A549 (cell line): ENCODE data around the gene EXOC2. TPM values are rescaled to one million over a fixed set of nuclear protein-coding genes. Genes with fewer than 3 reads are reported as not detected.

Experiments
- ATAC-seq, 2 experiments: fragments of 200-7000 bp in 1 of 2; fragments of >200 bp in 1 of 2; cut with Nextera tagmentation in 1 of 2; cut with Tn5 transposase in 1 of 2; 3 replicates each; pipeline versions ENCODE4 v1.8.0 to v1.9.1; 2018 to 2020; ENCODE audit warnings: mild to moderate bottlenecking in 1 of 2, moderate library complexity in 1 of 2
- CTCF ChIA-PET: fragments of 300-600 bp; sonication (Branson Sonifier 250); formaldehyde crosslinking; extraction: SDS; loops from one replicate; lab custom pipeline; 2021; ENCODE audit warnings: antibody characterized with exemption, inconsistent platforms; lab: Yijun Ruan, JAX
- POLR2A ChIA-PET: fragments of 350-600 bp; formaldehyde crosslinking; extraction: SDS; loops from one replicate; lab custom pipeline; 2021; ENCODE audit warnings: antibody characterized with exemption, inconsistent platforms; lab: Yijun Ruan, JAX
- DNase-seq, 2 experiments: peaks; one replicate each; pipeline versions ENCODE4 v3.0.0 to v3.0.0-alpha.2; 2011 to 2016; ENCODE audit warnings: low read depth in 1 of 2, low spot score in 1 of 2
- FAIRE-seq: peaks from 2 replicates; lab custom pipeline; 2011; peaks lifted over from hg19 to GRCh38; lab: Jason Lieb, UNC
- H3K27ac ChIP-seq, 2 experiments: fragments of >200 bp; sonication (Bioruptor Twin); formaldehyde crosslinking; 3 replicates each; pipeline ENCODE4 v1.5.1; 2016 to 2017
- H3K4me1 ChIP-seq: fragments of >200 bp; sonication (Bioruptor Twin); formaldehyde crosslinking; 3 replicates; pipeline ENCODE4 v1.6.1; 2016
- H3K4me2 ChIP-seq: fragments of >200 bp; sonication (Bioruptor Twin); formaldehyde crosslinking; 3 replicates; pipeline ENCODE4 v1.6.1; 2016
- H3K4me3 ChIP-seq: fragments of >200 bp; sonication (Bioruptor Twin); formaldehyde crosslinking; 3 replicates; pipeline ENCODE4 v1.5.1; 2016
- H3K9me3 ChIP-seq: fragments of >200 bp; sonication (Bioruptor Twin); formaldehyde crosslinking; 3 replicates; pipeline ENCODE4 v1.6.1; 2016
- CEBPB ChIP-seq, 2 experiments: fragments of >200 bp in 1 of 2; sonication (Bioruptor Twin) in 1 of 2; formaldehyde crosslinking in 1 of 2; IDR thresholded peaks; 2 replicates each; pipeline ENCODE4 v1.6.1; 2012 to 2016
- CHD4 ChIP-seq: fragments of 200-600 bp; sonication (generic); IDR thresholded peaks from 2 replicates; pipeline ENCODE4 v1.6.1; 2016; ENCODE audit warnings: antibody characterized with exemption, mild to moderate bottlenecking, borderline replicate concordance
- EHF ChIP-seq: fragments of 250-450 bp; sonication (Bioruptor Pico); IDR thresholded peaks from 2 replicates; pipeline ENCODE4 v1.5.0; 2020; ENCODE audit warnings: mild to moderate bottlenecking
- EP300 ChIP-seq, 2 experiments: fragments of >200 bp; sonication (Bioruptor Twin); formaldehyde crosslinking; IDR thresholded peaks; 2 replicates in 1 of 2; 3 replicates in 1 of 2; pipeline ENCODE4 v1.6.1; 2016 to 2017
- ESRRA ChIP-seq: fragments of 150-350 bp; IDR thresholded peaks from 2 replicates; pipeline ENCODE4 v1.6.1; 2014; ENCODE audit warnings: mild to moderate bottlenecking, low read length, borderline replicate concordance
- FOSL2 ChIP-seq, 2 experiments: fragments of 450-650 bp in 1 of 2; fragments of >200 bp in 1 of 2; sonication (Bioruptor Twin) in 1 of 2; formaldehyde crosslinking; IDR thresholded peaks; 2 replicates each; pipeline versions ENCODE4 v1.5.0 to v1.6.1; 2016 to 2020; ENCODE audit warnings: mild to moderate bottlenecking in 1 of 2, moderate library complexity in 1 of 2
- FOXS1 ChIP-seq: fragments of 250-450 bp; sonication (Bioruptor Pico); IDR thresholded peaks from 2 replicates; pipeline ENCODE4 v1.5.0; 2020; ENCODE audit warnings: mild to moderate bottlenecking, moderate library complexity
- HEYL ChIP-seq: fragments of 250-450 bp; sonication (Bioruptor Pico); IDR thresholded peaks from 2 replicates; pipeline ENCODE4 v1.8.0; 2021; ENCODE audit warnings: mild to moderate bottlenecking, moderate library complexity
- HOXB5 ChIP-seq: fragments of 250-450 bp; sonication (Bioruptor Pico); IDR thresholded peaks from 2 replicates; pipeline ENCODE4 v1.5.0; 2020; ENCODE audit warnings: mild to moderate bottlenecking, moderate library complexity
- JUNB ChIP-seq: fragments of >200 bp; sonication (Bioruptor Twin); formaldehyde crosslinking; IDR thresholded peaks from 2 replicates; pipeline ENCODE4 v1.6.1; 2016
- KDM5A ChIP-seq: fragments of 200-600 bp; sonication (generic); IDR thresholded peaks from 2 replicates; pipeline ENCODE4 v1.6.1; 2016; ENCODE audit warnings: antibody characterized with exemption, mild to moderate bottlenecking
- MAFK ChIP-seq: fragments of 450-650 bp; IDR thresholded peaks from 2 replicates; pipeline ENCODE4 v1.6.1; 2014; ENCODE audit not compliant: partially characterized antibody
- PHF8 ChIP-seq: fragments of 200-600 bp; sonication (generic); IDR thresholded peaks from 2 replicates; pipeline ENCODE4 v1.6.1; 2016; ENCODE audit warnings: low read depth, mild to moderate bottlenecking, antibody characterized with exemption, moderate library complexity, borderline replicate concordance
- RAD21 ChIP-seq, 2 experiments: fragments of >200 bp in 1 of 2; sonication (Bioruptor Twin) in 1 of 2; formaldehyde crosslinking in 1 of 2; IDR thresholded peaks in 1 of 2; conservative IDR thresholded peaks in 1 of 2; 2 replicates in 1 of 2; 3 replicates in 1 of 2; pipeline ENCODE4 v1.6.1; 2012 to 2018; ENCODE audit warnings: inconsistent platforms in 1 of 2
- RARB ChIP-seq: fragments of 250-450 bp; sonication (Bioruptor Pico); IDR thresholded peaks from 2 replicates; pipeline ENCODE4 v1.8.0; 2021; ENCODE audit warnings: mild to moderate bottlenecking, moderate library complexity
- RCOR1 ChIP-seq: fragments of 150-350 bp; IDR thresholded peaks from 2 replicates; pipeline ENCODE4 v1.6.1; 2014; ENCODE audit warnings: antibody characterized with exemption, low read length, low read depth
- RFX5 ChIP-seq: fragments of 450-650 bp; IDR thresholded peaks from 2 replicates; pipeline ENCODE4 v1.7.1; 2014; ENCODE audit warnings: antibody characterized with exemption, mild to moderate bottlenecking, moderate library complexity
- TFCP2L1 ChIP-seq: fragments of 250-450 bp; sonication (Bioruptor Pico); IDR thresholded peaks from 2 replicates; pipeline ENCODE4 v1.5.0; 2021; ENCODE audit warnings: mild to moderate bottlenecking
- ZNF302 ChIP-seq: fragments of 250-450 bp; sonication (Bioruptor Pico); IDR thresholded peaks from 2 replicates; pipeline ENCODE4 v1.9.0; 2021; ENCODE audit warnings: inconsistent platforms, mild to moderate bottlenecking, moderate library complexity
- ZSCAN20 ChIP-seq: fragments of 250-450 bp; sonication (Bioruptor Pico); IDR thresholded peaks from 2 replicates; pipeline ENCODE4 v1.8.0; 2022; ENCODE audit warnings: mild to moderate bottlenecking, moderate library complexity
- WGBS: methylation state at CpG from one replicate; pipeline ENCODE4 v1.1.6; 2017; ENCODE audit errors: missing lambda C conversion rate; 5-methylcytosine and 5-hydroxymethylcytosine counted together
- polyA plus RNA-seq, 4 experiments: library from polyadenylated mRNA; depleted of rRNA in 3 of 4; stranded (reverse); fragments of >200 nt; fragmentation: RNase III in 1 of 4; extraction: RNeasy Plus Mini Kit Qiagen cat#74134 plus additional on column Dnase treatment in 1 of 4; gene quantifications; 2 replicates in 3 of 4; 3 replicates in 1 of 4; pipeline ENCODE4 v1.2.3, GENCODE V29; 2011 to 2017
- TF ChIP-seq, protein P1 (sequence below): fragments of 200-600 bp; sonication (generic); IDR thresholded peaks from 2 replicates; pipeline ENCODE4 v1.6.1; 2016; ENCODE audit warnings: antibody characterized with exemption, mild to moderate bottlenecking, moderate library complexity
- TF ChIP-seq, protein P2 (sequence below): IDR thresholded peaks from 2 replicates; pipeline ENCODE4 v1.6.1; 2012
- TF ChIP-seq, protein P3 (sequence below): fragments of >200 bp; sonication (Bioruptor Twin); formaldehyde crosslinking; IDR thresholded peaks from 2 replicates; pipeline ENCODE4 v1.6.1; 2016
- TF ChIP-seq, protein P4 (sequence below): IDR thresholded peaks from 2 replicates; pipeline ENCODE4 v1.6.1; 2012; ENCODE audit warnings: low read depth, borderline replicate concordance
- TF ChIP-seq, protein P5 (sequence below): fragments of 450-650 bp; IDR thresholded peaks from 2 replicates; pipeline ENCODE4 v1.6.1; 2014; ENCODE audit warnings: antibody characterized with exemption
- TF ChIP-seq, protein P6 (sequence below): fragments of 250-450 bp; sonication (Bioruptor Pico); IDR thresholded peaks from 2 replicates; pipeline ENCODE4 v1.5.0; 2021; ENCODE audit warnings: mild to moderate bottlenecking, moderate library complexity, borderline replicate concordance

EXOC2 gene
- polyA plus RNA-seq, 2 of the 4 experiments (the other 2 are of a cell fraction): 13.3 to 22.9 TPM

DNA sequence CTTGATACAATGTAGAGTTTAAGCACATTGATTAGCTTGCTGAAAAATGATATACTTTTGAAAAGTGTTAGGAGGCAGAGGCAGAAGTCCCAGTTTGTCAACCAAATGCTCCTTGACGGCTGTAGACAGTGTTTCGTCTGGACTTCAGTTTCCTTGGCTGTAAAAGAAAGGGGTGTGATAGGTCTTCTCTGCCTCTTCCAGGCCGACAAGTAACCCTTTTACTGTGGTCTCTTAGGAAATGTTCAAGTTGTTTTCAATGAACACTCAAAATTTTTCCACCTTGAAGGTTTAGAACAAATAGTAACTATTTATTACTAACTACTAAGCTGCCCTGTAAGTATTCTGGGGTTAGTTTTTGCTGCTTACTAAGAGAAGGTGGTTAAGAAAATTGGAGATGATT, 179.0 kb downstream of the EXOC2 start:
- Histone ChIP-seq H3K9me3 (0 out of 3 replicates have a peak, but pooled peaks cover 2% of the 10 kb centered on the region), H3K4me2 (no peak overlapping the region), H3K4me1 (no peaks in the 10 kb centered on the region), H3K27ac (no peak overlapping the region), H3K4me3 (no peak overlapping the region)
- ChIA-PET CTCF (no interaction called here), POLR2A (no interaction called here)
- ATAC-seq: no peak
- DNase-seq: no peak
- TF ChIP-seq HOXB5 (CRISPR knock-in tag): no peak
- no peak for TF ChIP-seq TFCP2L1 (CRISPR knock-in tag)
- no peak for TF ChIP-seq MAFK
- no peak for TF ChIP-seq EHF (CRISPR knock-in tag)
- no peak for TF ChIP-seq EP300 (IDR thresholded peaks at IDR 0.05)
- no peak for TF ChIP-seq CHD4
- TF ChIP-seq CEBPB (IDR thresholded peaks at IDR 0.05): no peak
- no peak for TF ChIP-seq RARB (CRISPR knock-in tag)
- TF ChIP-seq PHF8: no peak
- no peak for TF ChIP-seq FOXS1
- TF ChIP-seq, protein P1, sequence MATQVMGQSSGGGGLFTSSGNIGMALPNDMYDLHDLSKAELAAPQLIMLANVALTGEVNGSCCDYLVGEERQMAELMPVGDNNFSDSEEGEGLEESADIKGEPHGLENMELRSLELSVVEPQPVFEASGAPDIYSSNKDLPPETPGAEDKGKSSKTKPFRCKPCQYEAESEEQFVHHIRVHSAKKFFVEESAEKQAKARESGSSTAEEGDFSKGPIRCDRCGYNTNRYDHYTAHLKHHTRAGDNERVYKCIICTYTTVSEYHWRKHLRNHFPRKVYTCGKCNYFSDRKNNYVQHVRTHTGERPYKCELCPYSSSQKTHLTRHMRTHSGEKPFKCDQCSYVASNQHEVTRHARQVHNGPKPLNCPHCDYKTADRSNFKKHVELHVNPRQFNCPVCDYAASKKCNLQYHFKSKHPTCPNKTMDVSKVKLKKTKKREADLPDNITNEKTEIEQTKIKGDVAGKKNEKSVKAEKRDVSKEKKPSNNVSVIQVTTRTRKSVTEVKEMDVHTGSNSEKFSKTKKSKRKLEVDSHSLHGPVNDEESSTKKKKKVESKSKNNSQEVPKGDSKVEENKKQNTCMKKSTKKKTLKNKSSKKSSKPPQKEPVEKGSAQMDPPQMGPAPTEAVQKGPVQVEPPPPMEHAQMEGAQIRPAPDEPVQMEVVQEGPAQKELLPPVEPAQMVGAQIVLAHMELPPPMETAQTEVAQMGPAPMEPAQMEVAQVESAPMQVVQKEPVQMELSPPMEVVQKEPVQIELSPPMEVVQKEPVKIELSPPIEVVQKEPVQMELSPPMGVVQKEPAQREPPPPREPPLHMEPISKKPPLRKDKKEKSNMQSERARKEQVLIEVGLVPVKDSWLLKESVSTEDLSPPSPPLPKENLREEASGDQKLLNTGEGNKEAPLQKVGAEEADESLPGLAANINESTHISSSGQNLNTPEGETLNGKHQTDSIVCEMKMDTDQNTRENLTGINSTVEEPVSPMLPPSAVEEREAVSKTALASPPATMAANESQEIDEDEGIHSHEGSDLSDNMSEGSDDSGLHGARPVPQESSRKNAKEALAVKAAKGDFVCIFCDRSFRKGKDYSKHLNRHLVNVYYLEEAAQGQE: no peak
- no peak for TF ChIP-seq KDM5A
- TF ChIP-seq, protein P2, sequence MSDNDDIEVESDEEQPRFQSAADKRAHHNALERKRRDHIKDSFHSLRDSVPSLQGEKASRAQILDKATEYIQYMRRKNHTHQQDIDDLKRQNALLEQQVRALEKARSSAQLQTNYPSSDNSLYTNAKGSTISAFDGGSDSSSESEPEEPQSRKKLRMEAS: no peak
- no peak for TF ChIP-seq RAD21 (conservative IDR thresholded peaks at IDR 0.05 in 1 of 2, IDR thresholded peaks at IDR 0.05 in 1 of 2)
- no peak for TF ChIP-seq HEYL (CRISPR knock-in tag)
- no peak for TF ChIP-seq ZNF302 (CRISPR knock-in tag)
- TF ChIP-seq RFX5: no peak
- TF ChIP-seq FOSL2 (IDR thresholded peaks at IDR 0.05): no peak
- no peak for TF ChIP-seq FOSL2 (CRISPR knock-in tag; IDR thresholded peaks at IDR 0.05)
- TF ChIP-seq, protein P3, sequence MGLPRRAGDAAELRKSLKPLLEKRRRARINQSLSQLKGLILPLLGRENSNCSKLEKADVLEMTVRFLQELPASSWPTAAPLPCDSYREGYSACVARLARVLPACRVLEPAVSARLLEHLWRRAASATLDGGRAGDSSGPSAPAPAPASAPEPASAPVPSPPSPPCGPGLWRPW: no peak
- 82% methylated on average over 3 of the region's 3 CpGs for WGBS
- no peak for FAIRE-seq

DNA sequence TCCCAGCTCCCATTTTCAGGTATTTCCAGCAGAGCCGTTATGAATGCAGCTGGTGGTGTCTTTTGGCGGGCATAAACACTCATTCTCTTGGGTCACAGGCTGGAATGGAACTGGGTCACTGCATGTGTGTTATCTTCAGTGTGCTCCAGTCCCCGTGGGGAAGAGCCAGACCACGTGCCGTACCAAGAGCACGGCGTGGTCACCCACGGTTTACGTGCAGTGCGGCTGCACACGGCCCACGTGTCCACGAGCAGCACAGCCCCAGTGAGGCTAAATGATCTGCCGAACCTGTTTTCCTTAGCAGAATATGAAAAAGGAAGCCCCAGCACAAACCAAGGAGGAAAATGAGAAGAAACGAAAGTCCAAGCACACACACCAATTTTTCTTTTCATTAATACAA, 179.9 kb downstream of the EXOC2 start:
- ChIA-PET CTCF (no interaction called here), POLR2A (no interaction called here)
- ATAC-seq (no peak), FAIRE-seq (no peak), DNase-seq (no peak)
- Histone ChIP-seq H3K4me3 (no peak overlapping the region), H3K27ac (no peak overlapping the region), H3K4me2 (no peak overlapping the region), H3K4me1 (no peaks in the 10 kb centered on the region), H3K9me3 (0 out of 3 replicates have a peak, but pooled peaks cover 2% of the 10 kb centered on the region)
- TF ChIP-seq ZNF302 (CRISPR knock-in tag): no peak
- TF ChIP-seq CHD4: no peak
- no peak for TF ChIP-seq JUNB
- no peak for TF ChIP-seq ZSCAN20
- TF ChIP-seq, protein P4, sequence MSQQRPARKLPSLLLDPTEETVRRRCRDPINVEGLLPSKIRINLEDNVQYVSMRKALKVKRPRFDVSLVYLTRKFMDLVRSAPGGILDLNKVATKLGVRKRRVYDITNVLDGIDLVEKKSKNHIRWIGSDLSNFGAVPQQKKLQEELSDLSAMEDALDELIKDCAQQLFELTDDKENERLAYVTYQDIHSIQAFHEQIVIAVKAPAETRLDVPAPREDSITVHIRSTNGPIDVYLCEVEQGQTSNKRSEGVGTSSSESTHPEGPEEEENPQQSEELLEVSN: no peak
- no peak for TF ChIP-seq PHF8
- TF ChIP-seq, protein P5, sequence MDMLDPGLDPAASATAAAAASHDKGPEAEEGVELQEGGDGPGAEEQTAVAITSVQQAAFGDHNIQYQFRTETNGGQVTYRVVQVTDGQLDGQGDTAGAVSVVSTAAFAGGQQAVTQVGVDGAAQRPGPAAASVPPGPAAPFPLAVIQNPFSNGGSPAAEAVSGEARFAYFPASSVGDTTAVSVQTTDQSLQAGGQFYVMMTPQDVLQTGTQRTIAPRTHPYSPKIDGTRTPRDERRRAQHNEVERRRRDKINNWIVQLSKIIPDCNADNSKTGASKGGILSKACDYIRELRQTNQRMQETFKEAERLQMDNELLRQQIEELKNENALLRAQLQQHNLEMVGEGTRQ: no peak
- TF ChIP-seq ESRRA: no peak
- no peak for TF ChIP-seq RCOR1
- TF ChIP-seq, protein P6, sequence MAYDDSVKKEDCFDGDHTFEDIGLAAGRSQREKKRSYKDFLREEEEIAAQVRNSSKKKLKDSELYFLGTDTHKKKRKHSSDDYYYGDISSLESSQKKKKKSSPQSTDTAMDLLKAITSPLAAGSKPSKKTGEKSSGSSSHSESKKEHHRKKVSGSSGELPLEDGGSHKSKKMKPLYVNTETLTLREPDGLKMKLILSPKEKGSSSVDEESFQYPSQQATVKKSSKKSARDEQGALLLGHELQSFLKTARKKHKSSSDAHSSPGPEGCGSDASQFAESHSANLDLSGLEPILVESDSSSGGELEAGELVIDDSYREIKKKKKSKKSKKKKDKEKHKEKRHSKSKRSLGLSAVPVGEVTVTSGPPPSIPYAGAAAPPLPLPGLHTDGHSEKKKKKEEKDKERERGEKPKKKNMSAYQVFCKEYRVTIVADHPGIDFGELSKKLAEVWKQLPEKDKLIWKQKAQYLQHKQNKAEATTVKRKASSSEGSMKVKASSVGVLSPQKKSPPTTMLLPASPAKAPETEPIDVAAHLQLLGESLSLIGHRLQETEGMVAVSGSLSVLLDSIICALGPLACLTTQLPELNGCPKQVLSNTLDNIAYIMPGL (CRISPR knock-in tag): no peak
- 96% methylated on average over 15 of the region's 15 CpGs for WGBS
